Gastrocnemius medialis (tissue), 4 donors: ENCODE data around the gene ERMP1. TPM values are rescaled to one million over a fixed set of nuclear protein-coding genes. Genes with fewer than 3 reads are reported as not detected.

Source experiments
- ATAC-seq, 2 donors: fragments of 150-250 bp; one replicate each; pipeline ENCODE4 v1.9.1; 2016
- DNase-seq, 2 donors: peaks; one replicate each; pipeline ENCODE4 v3.0.0-alpha.2; 2019
- H3K27ac ChIP-seq, 4 donors: fragments of 200-600 bp; sonication (generic); 1 replicate in 1 of 4; 2 replicates in 3 of 4; pipeline ENCODE4 v1.5.1; 2016 to 2018; ENCODE audit warnings: mild to moderate bottlenecking in 2 of 4, moderate library complexity in 1 of 4
- H3K27me3 ChIP-seq, 3 donors: fragments of 200-600 bp; sonication (generic) in 2 of 3; 1 replicate in 1 of 3; 2 replicates in 2 of 3; pipeline versions ENCODE4 v1.5.1 to v1.6.0; 2016 to 2019; ENCODE audit warnings: mild to moderate bottlenecking in 1 of 3, moderate library complexity in 1 of 3
- H3K36me3 ChIP-seq, 2 donors: fragments of 200-600 bp; sonication (generic) in 1 of 2; one replicate each; pipeline ENCODE4 v1.5.1; 2017 to 2018
- H3K4me1 ChIP-seq, 2 donors: fragments of 200-600 bp; sonication (generic) in 1 of 2; one replicate each; pipeline ENCODE4 v1.5.1; 2016 to 2017; ENCODE audit warnings: mild to moderate bottlenecking in 2 of 2
- H3K4me3 ChIP-seq, 4 donors: fragments of 200-600 bp; sonication (generic) in 3 of 4; 1 replicate in 1 of 4; 2 replicates in 3 of 4; pipeline ENCODE4 v1.5.1; 2016 to 2019; ENCODE audit warnings: mild to moderate bottlenecking in 2 of 4
- H3K9me3 ChIP-seq, 3 donors: fragments of 200-600 bp; sonication (generic) in 2 of 3; 1 replicate in 1 of 3; 2 replicates in 2 of 3; pipeline ENCODE4 v1.5.1; 2016 to 2019
- CTCF ChIP-seq, 5 experiments: fragments of 450-650 bp in 3 of 5; fragments of 200-600 bp in 2 of 5; sonication (generic) in 2 of 5; IDR thresholded peaks in 4 of 5; conservative IDR thresholded peaks in 1 of 5; 1 replicate in 4 of 5; 2 replicates in 1 of 5; pipeline ENCODE4 v1.5.1; 2016 to 2019; ENCODE audit warnings: antibody characterized with exemption in 5 of 5, mild to moderate bottlenecking in 3 of 5, moderate library complexity in 3 of 5
- POLR2A ChIP-seq, 2 donors: fragments of 450-650 bp; IDR thresholded peaks; one replicate each; pipeline ENCODE4 v1.6.1; 2017; ENCODE audit warnings: antibody characterized with exemption in 2 of 2, mild to moderate bottlenecking in 2 of 2, moderate library complexity in 2 of 2
- in situ Hi-C, 4 donors: fragments of 200-750 bp; cut with MboI; loops; one replicate each; pipeline versions ENCODE4 v1.15.0 to v1.8.0; 2017; ENCODE audit warnings: low sequenced_read_pairs in 4 of 4
- intact Hi-C: fragments of 100-400 bp; cut with DNase I; formaldehyde crosslinking; loops from one replicate; pipeline ENCODE4 v1.15.1; 2023; ENCODE audit warnings: low total_unique reads
- total RNA-seq, 4 donors: library from RNA; depleted of rRNA; stranded (reverse); fragments of >200 nt; gene quantifications; one replicate each; pipeline versions ENCODE4 v1.1.0 to v1.2.3, GENCODE V29; 2016

ERMP1 gene
- total RNA-seq, 4 donors from 2014 or later, result 4.4 to 7.4 (median 6.3) TPM

GRCh38 chr9:5845157-5845531 is 12.2 kb upstream of the ERMP1 start:
- intact Hi-C loops (no loop called here), in situ Hi-C loops (no loop called here)
- DNase-seq (no peak), ATAC-seq (no peak)
- H3K27ac ChIP-seq, result no peak overlapping the region
- H3K9me3 ChIP-seq, result no peaks in the 10 kb centered on the region
- no peaks in the 10 kb centered on the region for H3K36me3 ChIP-seq
- no peaks in the 10 kb centered on the region for H3K27me3 ChIP-seq
- no peak for TF ChIP-seq POLR2A (IDR thresholded peaks at IDR 0.05)
- no peak for TF ChIP-seq CTCF (IDR thresholded peaks at IDR 0.05 in 4 of 5, conservative IDR thresholded peaks at IDR 0.05 in 1 of 5)
- H3K4me3 ChIP-seq, result no peak overlapping the region
- H3K4me1 ChIP-seq, result peaks cover 3% of the 10 kb centered on the region in 2 donors

DNA sequence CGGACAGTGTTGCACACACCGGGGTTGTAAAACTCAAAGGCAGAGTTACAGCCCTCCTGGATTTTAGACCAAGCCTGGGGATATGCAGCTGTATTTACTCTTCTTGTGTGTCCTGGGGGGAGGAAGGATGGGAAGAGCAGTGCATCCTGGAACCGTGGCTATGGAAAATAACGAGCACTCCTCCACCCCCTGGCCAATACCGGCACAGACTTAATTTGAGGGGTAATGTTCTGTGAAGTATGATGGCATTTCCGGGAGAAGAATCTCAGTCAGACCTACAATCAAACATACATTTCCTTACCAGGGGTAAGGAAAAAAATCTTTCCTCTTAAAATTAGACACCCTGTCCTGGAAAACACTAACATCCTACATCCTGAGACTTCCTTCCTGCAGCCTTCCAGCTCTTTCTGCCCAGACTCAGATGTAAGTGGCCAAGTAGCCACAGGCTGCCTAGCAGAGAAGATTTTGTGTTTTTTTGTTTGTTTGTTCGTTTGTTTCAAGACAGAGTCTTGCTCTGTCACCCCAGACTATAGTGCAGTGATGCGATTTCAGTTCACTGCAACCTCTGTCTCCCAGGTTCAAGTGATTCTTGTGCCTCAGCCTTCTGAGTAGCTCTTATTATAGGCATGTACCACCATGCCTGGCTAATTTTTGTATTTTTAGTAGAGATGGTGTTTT is 11.0 kb upstream of the ERMP1 start:
- H3K27ac ChIP-seq, result no peak overlapping the region
- H3K9me3 ChIP-seq, result no peaks in the 10 kb centered on the region
- TF ChIP-seq CTCF (IDR thresholded peaks at IDR 0.05 in 4 of 5, conservative IDR thresholded peaks at IDR 0.05 in 1 of 5), result no peak
- TF ChIP-seq POLR2A (IDR thresholded peaks at IDR 0.05), result no peak
- in situ Hi-C loops, result no loop called here
- H3K27me3 ChIP-seq, result no peaks in the 10 kb centered on the region
- peaks cover 10 to 15% of the 10 kb centered on the region in 2 donors for H3K4me1 ChIP-seq
- ATAC-seq, result no peak
- no peak for DNase-seq
- H3K4me3 ChIP-seq, result no peak overlapping the region
- intact Hi-C loops, result no loop called here
- H3K36me3 ChIP-seq, result no peaks in the 10 kb centered on the region

DNA sequence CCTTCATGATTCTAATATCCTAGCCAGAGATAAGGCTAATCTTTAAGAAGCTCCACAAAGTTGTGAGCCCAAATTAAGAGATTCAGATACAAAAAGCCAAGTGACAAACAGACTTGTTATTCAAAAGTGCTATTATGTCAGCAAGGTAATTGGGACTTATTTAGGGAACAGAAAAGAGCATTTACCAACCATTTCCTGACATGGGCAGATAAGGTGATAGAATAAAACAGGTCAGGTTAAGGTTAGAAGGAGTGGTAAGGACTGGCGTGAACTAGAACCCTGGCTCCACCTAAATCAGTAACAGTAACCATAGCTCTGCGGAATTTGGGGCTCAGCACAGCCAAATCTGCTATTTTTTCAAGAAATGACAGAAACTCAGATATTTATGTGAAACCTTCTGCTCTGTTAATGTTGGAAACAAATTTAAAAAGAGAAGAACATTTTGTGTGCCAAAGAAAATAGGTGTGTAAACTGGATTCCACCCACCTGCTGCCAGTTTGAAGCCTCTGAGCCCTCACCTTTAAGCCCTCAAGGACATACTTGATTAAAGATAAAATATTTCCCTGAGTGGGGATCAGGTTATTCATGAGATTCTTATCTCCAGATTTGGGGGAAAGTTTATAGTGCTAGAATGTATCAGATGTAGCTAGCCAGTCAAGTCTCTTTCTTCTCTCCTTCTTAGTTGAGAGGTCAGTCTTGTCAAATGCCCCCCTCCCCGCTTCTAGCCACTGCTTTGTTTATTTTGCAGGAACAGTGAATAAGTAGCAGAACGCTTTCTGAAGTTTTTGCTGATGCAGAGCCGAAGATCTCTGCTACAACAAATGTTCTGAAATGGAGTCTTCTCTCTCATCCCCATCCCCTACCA is 10.2 kb upstream of the ERMP1 start:
- in situ Hi-C loops, result no loop called here

DNA sequence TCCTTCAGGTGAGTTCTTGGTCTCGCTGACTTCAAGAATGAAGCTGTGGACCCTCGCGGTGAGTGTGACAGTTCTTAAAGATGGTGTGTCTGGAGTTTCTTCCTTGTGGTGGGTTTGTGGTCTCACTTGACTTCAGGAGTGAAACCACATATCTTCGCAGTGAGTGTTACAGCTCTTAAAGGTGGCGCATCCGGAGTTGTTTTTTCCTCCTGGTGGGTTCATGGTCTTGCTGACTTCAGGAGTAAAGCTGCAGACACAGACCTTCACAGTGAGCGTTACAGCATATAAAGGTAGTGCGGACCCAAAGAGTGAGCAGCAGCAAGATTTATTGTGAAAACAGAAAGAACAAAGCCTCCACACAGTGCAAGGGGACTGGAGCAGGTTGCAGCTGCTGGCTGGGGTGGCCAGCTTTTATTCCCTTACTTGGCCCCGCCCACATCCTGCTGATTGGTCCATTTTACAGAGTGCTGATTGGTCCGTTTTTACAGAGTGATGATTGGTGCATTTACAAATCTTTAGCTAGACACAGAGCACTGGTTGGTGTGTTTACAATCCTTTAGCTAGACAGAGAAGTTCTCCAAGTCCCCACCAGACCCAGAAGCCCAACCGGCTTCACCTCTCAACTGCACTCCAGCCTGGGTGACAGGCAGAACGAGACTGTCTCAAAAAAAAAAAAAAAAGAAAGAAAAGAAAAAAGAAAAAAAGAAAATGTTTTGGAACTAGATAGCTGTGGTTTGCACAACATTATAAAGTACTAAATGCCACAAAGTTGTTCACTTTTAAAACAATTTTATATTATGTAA is 9.1 kb upstream of the ERMP1 start:
- Histone ChIP-seq H3K4me3 (no peak overlapping the region), H3K27me3 (no peaks in the 10 kb centered on the region), H3K4me1 (peaks cover 16 to 19% of the 10 kb centered on the region in 2 donors), H3K36me3 (no peaks in the 10 kb centered on the region), H3K27ac (no peak overlapping the region), H3K9me3 (no peaks in the 10 kb centered on the region)
- TF ChIP-seq POLR2A (IDR thresholded peaks at IDR 0.05) (no peak), CTCF (IDR thresholded peaks at IDR 0.05 in 4 of 5, conservative IDR thresholded peaks at IDR 0.05 in 1 of 5) (no peak)
- DNase-seq (no peak), ATAC-seq (no peak)
- intact Hi-C loops, result no loop called here
- in situ Hi-C loops, result no loop called here

More for the DNA sequence above, 10.2 kb upstream of the ERMP1 start:
- ATAC-seq, result no peak
- Histone ChIP-seq H3K9me3 (no peaks in the 10 kb centered on the region), H3K36me3 (no peaks in the 10 kb centered on the region), H3K27me3 (no peaks in the 10 kb centered on the region), H3K4me3 (no peak overlapping the region), H3K4me1 (peaks cover 16 to 19% of the 10 kb centered on the region in 2 donors), H3K27ac (no peak overlapping the region)
- no peak for DNase-seq
- TF ChIP-seq CTCF (IDR thresholded peaks at IDR 0.05 in 4 of 5, conservative IDR thresholded peaks at IDR 0.05 in 1 of 5), result no peak
- no peak for TF ChIP-seq POLR2A (IDR thresholded peaks at IDR 0.05)
- intact Hi-C loops, result no loop called here
